Activated gamma-delta T cell (primary cell): ENCODE data around the gene TYMS.

Experiments used
- DNase-seq: peaks from one replicate; lab custom pipeline; 2025; lab: John Stamatoyannopoulos, UW

TYMS gene

GRCh38 chr18:647304-647703 lies 10.1 kb upstream of the TYMS start:
- DNase-seq = no peak

GRCh38 chr18:649341-649740 lies 8.1 kb upstream of the TYMS start:
- DNase-seq = no peak

GRCh38 chr18:650428-650858 lies 7.0 kb upstream of the TYMS start:
- DNase-seq = no peak

- DNase-seq = no peak
Measured at GRCh38 chr18:652131-652530, 5.3 kb upstream of the TYMS start.

GRCh38 chr18:653512-653911 lies 3.9 kb upstream of the TYMS start:
- no peak for DNase-seq

- no peak for DNase-seq
Measured at GRCh38 chr18:654601-655000, 2.9 kb upstream of the TYMS start.

GRCh38 chr18:655445-655844 lies 2.0 kb upstream of the TYMS start:
- DNase-seq = no peak

- DNase-seq = no peak
Measured at GRCh38 chr18:658001-658946, 821 bp downstream of the TYMS start.

GRCh38 chr18:658947-659533 lies 1.6 kb downstream of the TYMS start:
- no peak for DNase-seq

- DNase-seq = no peak
Measured at GRCh38 chr18:659597-659996, 2.1 kb downstream of the TYMS start.

- DNase-seq = no peak
Measured at GRCh38 chr18:662197-662596, 4.7 kb downstream of the TYMS start.

GRCh38 chr18:666177-666576 lies 8.7 kb downstream of the TYMS start:
- DNase-seq = no peak

GRCh38 chr18:666628-667027 lies 9.2 kb downstream of the TYMS start:
- no peak for DNase-seq

GRCh38 chr18:668260-668659 lies 10.8 kb downstream of the TYMS start:
- no peak for DNase-seq

- no peak for DNase-seq
Measured at GRCh38 chr18:669077-669476, 11.6 kb downstream of the TYMS start.

GRCh38 chr18:670522-670921 lies 13.1 kb downstream of the TYMS start:
- no peak for DNase-seq

GRCh38 chr18:671405-671804 lies 14.0 kb downstream of the TYMS start:
- no peak for DNase-seq

GRCh38 chr18:673317-673716 lies 15.9 kb downstream of the TYMS start:
- no peak for DNase-seq

GRCh38 chr18:673769-674168 lies 16.3 kb downstream of the TYMS start:
- DNase-seq = no peak

- DNase-seq = no peak
Measured at GRCh38 chr18:675307-675706, 17.9 kb downstream of the TYMS start.

GRCh38 chr18:676069-676468 lies 18.6 kb downstream of the TYMS start:
- DNase-seq = no peak

- DNase-seq = no peak
Measured at GRCh38 chr18:676736-677135, 19.3 kb downstream of the TYMS start.

GRCh38 chr18:677145-677544 lies 19.7 kb downstream of the TYMS start:
- no peak for DNase-seq
